Esophagus muscularis mucosa (tissue), 4 donors: ENCODE measurements around the gene ITPKB.

ENCODE experiments used
- EP300 ChIP-seq: sonication (generic); formaldehyde crosslinking; IDR thresholded peaks from one replicate; pipeline ENCODE4 v1.6.1; 2017; ENCODE audit warnings: antibody characterized with exemption
- POLR2A ChIP-seq: fragments of 450-650 bp; IDR thresholded peaks from one replicate; pipeline ENCODE4 v1.6.1; 2017; ENCODE audit warnings: antibody characterized with exemption, moderate library complexity, mild to moderate bottlenecking, low read depth
- POLR2AphosphoS5 ChIP-seq, 2 donors: sonication (generic); formaldehyde crosslinking; IDR thresholded peaks; one replicate each; pipeline ENCODE4 v1.6.1; 2017; ENCODE audit warnings: antibody characterized with exemption in 2 of 2
- TF ChIP-seq, protein P1 (sequence below), 3 experiments: fragments of 200-600 bp in 2 of 3; fragments of 450-650 bp in 1 of 3; sonication (generic) in 2 of 3; IDR thresholded peaks; one replicate each; pipeline ENCODE4 v1.5.1; 2017 to 2019; ENCODE audit warnings: antibody characterized with exemption in 3 of 3, mild to moderate bottlenecking in 2 of 3, moderate library complexity in 1 of 3

DNA sequence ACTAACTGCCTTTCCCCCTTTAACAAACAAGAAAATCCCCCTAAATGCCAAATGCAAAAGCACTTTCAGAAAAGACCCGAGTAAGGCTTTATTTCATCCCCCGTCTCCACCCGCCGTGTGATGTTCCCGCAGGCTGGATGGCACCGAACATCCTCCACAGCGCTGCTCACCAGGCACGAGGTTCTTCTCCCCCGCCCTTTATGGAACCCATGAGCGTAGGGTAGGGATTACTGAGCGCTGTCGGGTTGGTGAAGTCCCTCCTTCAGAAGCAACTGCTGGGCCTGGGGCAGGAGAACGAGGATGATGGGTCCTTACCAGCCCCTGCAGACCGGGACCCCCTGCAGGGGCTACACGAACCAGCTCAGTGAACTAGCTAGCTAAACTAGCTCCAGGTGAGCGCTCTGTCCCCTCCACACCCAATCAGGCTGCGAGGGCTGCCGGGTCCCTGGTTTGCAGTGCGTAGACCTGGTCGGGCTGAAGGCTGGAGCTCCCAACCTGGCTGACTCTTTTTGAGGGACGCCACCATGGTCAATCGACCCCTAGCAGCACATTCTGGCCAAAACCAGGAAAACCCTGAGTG lies 80.4 kb downstream of the ITPKB start:
- TF ChIP-seq, protein P1, sequence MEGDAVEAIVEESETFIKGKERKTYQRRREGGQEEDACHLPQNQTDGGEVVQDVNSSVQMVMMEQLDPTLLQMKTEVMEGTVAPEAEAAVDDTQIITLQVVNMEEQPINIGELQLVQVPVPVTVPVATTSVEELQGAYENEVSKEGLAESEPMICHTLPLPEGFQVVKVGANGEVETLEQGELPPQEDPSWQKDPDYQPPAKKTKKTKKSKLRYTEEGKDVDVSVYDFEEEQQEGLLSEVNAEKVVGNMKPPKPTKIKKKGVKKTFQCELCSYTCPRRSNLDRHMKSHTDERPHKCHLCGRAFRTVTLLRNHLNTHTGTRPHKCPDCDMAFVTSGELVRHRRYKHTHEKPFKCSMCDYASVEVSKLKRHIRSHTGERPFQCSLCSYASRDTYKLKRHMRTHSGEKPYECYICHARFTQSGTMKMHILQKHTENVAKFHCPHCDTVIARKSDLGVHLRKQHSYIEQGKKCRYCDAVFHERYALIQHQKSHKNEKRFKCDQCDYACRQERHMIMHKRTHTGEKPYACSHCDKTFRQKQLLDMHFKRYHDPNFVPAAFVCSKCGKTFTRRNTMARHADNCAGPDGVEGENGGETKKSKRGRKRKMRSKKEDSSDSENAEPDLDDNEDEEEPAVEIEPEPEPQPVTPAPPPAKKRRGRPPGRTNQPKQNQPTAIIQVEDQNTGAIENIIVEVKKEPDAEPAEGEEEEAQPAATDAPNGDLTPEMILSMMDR (IDR thresholded peaks at IDR 0.05) = no peak
- TF ChIP-seq POLR2AphosphoS5 (IDR thresholded peaks at IDR 0.05) (no peak), POLR2A (no peak), EP300 (no peak)
